ENCODE measurements around the gene RHOBTB3. TPM values are rescaled to one million over a fixed set of nuclear protein-coding genes. Genes with fewer than 3 reads are reported as not detected.

RHOBTB3 gene
- total RNA-seq, 1 donor from 2014 or later: 134 TPM

GRCh38 chr5:95713960-95714710 is 17.0 kb upstream of the RHOBTB3 start:
- DNase-seq: no peak

GRCh38 chr5:95715799-95716461 is 15.2 kb upstream of the RHOBTB3 start:
- DNase-seq: no peak

- no peak for DNase-seq
These were observed 13.7 kb upstream of the RHOBTB3 start for GRCh38 chr5:95717439-95717838.

GRCh38 chr5:95718203-95718602 is 12.9 kb upstream of the RHOBTB3 start:
- DNase-seq: no peak

- DNase-seq: no peak
These were observed 12.4 kb upstream of the RHOBTB3 start for GRCh38 chr5:95718738-95719137.

- peak; percentile 27 for DNase-seq
These were observed 10.9 kb upstream of the RHOBTB3 start for GRCh38 chr5:95720094-95720786.

- DNase-seq: no peak
These were observed 9.4 kb upstream of the RHOBTB3 start for GRCh38 chr5:95721582-95722295.

GRCh38 chr5:95723632-95724369 is 7.3 kb upstream of the RHOBTB3 start:
- DNase-seq: peak; percentile 36

GRCh38 chr5:95725071-95725820 is 5.9 kb upstream of the RHOBTB3 start:
- DNase-seq: no peak

- DNase-seq: peak; percentile 85
These were observed 5.0 kb upstream of the RHOBTB3 start for GRCh38 chr5:95725937-95726810.

- DNase-seq: no peak
These were observed 4.0 kb upstream of the RHOBTB3 start for GRCh38 chr5:95726811-95727763.

GRCh38 chr5:95727764-95728191 is 3.4 kb upstream of the RHOBTB3 start:
- DNase-seq: peak; percentile 33

- DNase-seq: no peak
These were observed 2.5 kb upstream of the RHOBTB3 start for GRCh38 chr5:95728494-95729114.

- no peak for DNase-seq
These were observed 1.8 kb upstream of the RHOBTB3 start for GRCh38 chr5:95729115-95730010.

- DNase-seq: peak; percentile 79
These were observed 980 bp upstream of the RHOBTB3 start for GRCh38 chr5:95730011-95730700.
